K562 (cell line): ENCODE measurements around the gene CCSER1. TPM values are rescaled to one million over a fixed set of nuclear protein-coding genes. Genes with fewer than 3 reads are reported as not detected.
"Not testable (repeated sequence)": the region's sequence is repeated elsewhere in the genome, so short reads cannot be mapped to it uniquely, and the experiment has no call there.

Experiments
- ATAC-seq: fragments of 200-7000 bp; cut with Tn5 transposase; 3 replicates; pipeline ENCODE4 v1.9.1; 2020; ENCODE audit warnings: moderate library complexity
- BruUV-seq: library from RNA; stranded (reverse); fragments of 400-500 nt; replicated peaks from 2 replicates; lab custom pipeline; 2021; lab: Mats Ljungman, UMichigan
- CTCF ChIA-PET: fragments of 300-600 bp; formaldehyde crosslinking; extraction: SDS; loops from one replicate; lab custom pipeline; 2021; ENCODE audit warnings: low intra/inter-chr PET ratio; lab: Yijun Ruan, JAX
- POLR2A ChIA-PET: fragments of 300-600, 350-650 bp; sonication (Branson Sonifier 250); formaldehyde crosslinking; extraction: SDS; loops from one replicate; lab custom pipeline; 2021; ENCODE audit warnings: antibody characterized with exemption, inconsistent platforms; lab: Yijun Ruan, JAX
- DNase-seq, 4 experiments: peaks; one replicate each; pipeline versions ENCODE4 v3.0.0 to v3.0.0-alpha.2; 2011 to 2018; ENCODE audit warnings: low spot score in 3 of 4, mixed read lengths in 3 of 4; ENCODE audit errors: extremely low read depth in 1 of 4
- FAIRE-seq: peaks from 2 replicates; lab custom pipeline; 2011; peaks lifted over from hg19 to GRCh38; lab: Jason Lieb, UNC
- H2AFZ ChIP-seq: 2 replicates; pipeline ENCODE4 v1.6.0; 2011; ENCODE audit warnings: low read depth, low read length, control low read depth, inconsistent platforms
- H3K27ac ChIP-seq: fragments of 200-600 bp; 3 replicates; pipeline ENCODE4 v1.8.0; 2011; ENCODE audit warnings: low read depth, mild to moderate bottlenecking, control low read depth, inconsistent platforms, low read length, moderate library complexity, mixed read lengths; ENCODE audit errors: extremely low read depth
- H3K27me3 ChIP-seq, 2 experiments: fragments of 300-600 bp in 1 of 2; 2 replicates in 1 of 2; 3 replicates in 1 of 2; pipeline versions ENCODE4 v1.6.0 to v1.8.0; 2011; ENCODE audit warnings: inconsistent platforms in 2 of 2, low read length in 2 of 2, mild to moderate bottlenecking in 1 of 2, mixed read lengths in 1 of 2, moderate library complexity in 1 of 2; ENCODE audit not compliant: control insufficient read depth in 2 of 2, insufficient read depth in 2 of 2
- H3K36me3 ChIP-seq: fragments of 300-600 bp; 3 replicates; pipeline ENCODE4 v1.8.0; 2011; ENCODE audit warnings: mild to moderate bottlenecking, low read length, inconsistent platforms; ENCODE audit not compliant: control insufficient read depth, insufficient read depth
- H3K4me1 ChIP-seq, 2 experiments: fragments of 200-600 bp in 1 of 2; replicated peaks in 1 of 2; 2 replicates in 1 of 2; 3 replicates in 1 of 2; pipeline versions ENCODE4 v1.5.1 to v1.8.0; 2011; ENCODE audit warnings: inconsistent platforms in 2 of 2, low read length in 2 of 2, mild to moderate bottlenecking in 1 of 2, mixed read lengths in 1 of 2, moderate library complexity in 1 of 2; ENCODE audit not compliant: control insufficient read depth in 2 of 2, insufficient read depth in 2 of 2
- H3K4me2 ChIP-seq: 2 replicates; pipeline ENCODE4 v1.6.1; 2011; ENCODE audit warnings: low read length, control low read depth, inconsistent platforms, mixed read lengths; ENCODE audit not compliant: insufficient read depth
- H3K4me3 ChIP-seq: fragments of 200-600 bp; sonication (generic), shearing (Covaris generic); 2 replicates; pipeline ENCODE4 v1.5.1; 2016; ENCODE audit warnings: control low read depth, inconsistent platforms
- H3K79me2 ChIP-seq: fragments of 200-600 bp; 3 replicates; pipeline ENCODE4 v1.8.0; 2011; ENCODE audit warnings: low read length, inconsistent platforms; ENCODE audit not compliant: control insufficient read depth, insufficient read depth
- H3K9ac ChIP-seq, 2 experiments: 2 replicates each; pipeline versions ENCODE4 v1.6.0 to v1.6.1; 2011; ENCODE audit warnings: low read depth in 2 of 2, low read length in 2 of 2, control low read depth in 1 of 2, inconsistent platforms in 1 of 2, mild to moderate bottlenecking in 1 of 2, mixed read lengths in 1 of 2; ENCODE audit not compliant: insufficient read depth in 1 of 2
- H3K9me1 ChIP-seq: one replicate; pipeline ENCODE4 v1.6.0; 2011; ENCODE audit warnings: inconsistent platforms, mild to moderate bottlenecking, low read length, moderate library complexity; ENCODE audit not compliant: control insufficient read depth, insufficient read depth
- H3K9me3 ChIP-seq: replicated peaks from 2 replicates; pipeline ENCODE4 v1.5.1; 2011; ENCODE audit warnings: low read depth, low read length, inconsistent platforms; ENCODE audit not compliant: control insufficient read depth, insufficient read depth
- H4K20me1 ChIP-seq: replicated peaks from 2 replicates; pipeline ENCODE4 v1.6.1; 2011; ENCODE audit warnings: low read length, inconsistent platforms, mixed read lengths; ENCODE audit not compliant: control insufficient read depth, insufficient read depth
- MITF ChIP-seq: IDR thresholded peaks from 2 replicates; pipeline ENCODE4 v1.6.1; 2014; ENCODE audit warnings: antibody characterized with exemption
- MTA3 ChIP-seq: fragments of 450-650 bp; formaldehyde crosslinking; IDR thresholded peaks from 2 replicates; pipeline ENCODE4 v1.6.1; 2017; ENCODE audit warnings: mild to moderate bottlenecking, borderline replicate concordance
- SAFB2 ChIP-seq: fragments of 200-400 bp; formaldehyde crosslinking; IDR thresholded peaks from 2 replicates; pipeline ENCODE4 v1.6.1; 2018; ENCODE audit warnings: borderline replicate concordance, low read length, low read depth, moderate library complexity; ENCODE audit not compliant: severe bottlenecking
- ZNF277 ChIP-seq: fragments of 250-450 bp; sonication (Bioruptor Pico); IDR thresholded peaks from 2 replicates; pipeline ENCODE4 v1.8.0; 2022; ENCODE audit warnings: inconsistent platforms, mild to moderate bottlenecking, moderate library complexity, borderline replicate concordance
- ZNF318 ChIP-seq, 2 experiments: fragments of 450-650 bp; IDR thresholded peaks; 2 replicates each; pipeline ENCODE4 v1.6.1; 2016; ENCODE audit warnings: mild to moderate bottlenecking in 2 of 2, borderline replicate concordance in 1 of 2, low read depth in 1 of 2, moderate library complexity in 1 of 2
- whole genome bisulfite sequencing: fragments of 100-300 bp; shearing (Covaris generic); methylation state at CpG from one replicate; pipeline ENCODE4 v1.1.6; 2016; ENCODE audit warnings: low coverage, mixed read lengths; ENCODE audit not compliant: insufficient coverage; ENCODE audit errors: missing lambda C conversion rate; 5-methylcytosine and 5-hydroxymethylcytosine counted together
- in situ Hi-C: fragments of 300-500 bp; cut with MboI; formaldehyde crosslinking; loops from 4 replicates; pipeline ENCODE4 v1.15.0; 2018; ENCODE audit warnings: inconsistent platforms, mixed read lengths
- intact Hi-C: fragments of 100-400 bp; cut with micrococcal nuclease; formaldehyde crosslinking; loops from 2 replicates; pipeline ENCODE4 v1.14.2; 2022
- polyA plus RNA-seq, 8 experiments: library from polyadenylated mRNA; depleted of rRNA in 4 of 8; stranded (reverse) in 5 of 8; unstranded in 3 of 8; fragments of >200 nt; fragmentation: Nextera tagmentation in 2 of 8; fragmentation: Illumina TruSeq in 1 of 8; extraction: Ambion mirVana in 2 of 8; extraction: Trizol in 1 of 8; gene quantifications; 2 replicates each; pipeline versions ENCODE4 v1.2.1 to v1.2.3, GENCODE V29; 2011 to 2014; ENCODE audit warnings: inconsistent platforms in 1 of 8, missing spikeins in 1 of 8
- total RNA-seq, 7 experiments: library from RNA; depleted of rRNA in 6 of 7; stranded (reverse); fragments of >200 nt in 6 of 7; fragmentation: Illumina TruSeq in 2 of 7; extraction: Trizol in 2 of 7; gene quantifications; 2 replicates each; pipeline versions ENCODE4 v1.2.1 to v1.2.3, GENCODE V29; 2011 to 2021; ENCODE audit warnings: low replicate concordance in 1 of 7

CCSER1 gene
- total and polyA plus RNA-seq, 9 of the 15 experiments (the other 6 are each of a cell fraction or from before 2014, with no cell fraction given), result not detected

GRCh38 chr4:91267543-91267942 lies 1140.3 kb downstream of the CCSER1 start (continued):
- no peak for TF ChIP-seq ZNF318 (IDR thresholded peaks at IDR 0.05; ENCODE audit: borderline replicate concordance in 1 of 2, low read depth in 1 of 2)
- no peak for TF ChIP-seq MTA3
- TF ChIP-seq ZNF277 (CRISPR knock-in tag), result no peak
- TF ChIP-seq MITF, result no peak
- no peak for TF ChIP-seq SAFB2

GRCh38 chr4:91268481-91268880 lies 1141.3 kb downstream of the CCSER1 start:
- H3K79me2 ChIP-seq, H3K27ac ChIP-seq, FAIRE-seq, CTCF ChIA-PET, H3K4me1 ChIP-seq, H3K27me3 ChIP-seq, H3K4me2 ChIP-seq, POLR2A ChIA-PET, H4K20me1 ChIP-seq, H3K9me1 ChIP-seq, ATAC-seq, H3K36me3 ChIP-seq, H3K9me3 ChIP-seq, in situ Hi-C loops, H2AFZ ChIP-seq, DNase-seq, BruUV-seq, intact Hi-C loops, H3K9ac ChIP-seq, H3K4me3 ChIP-seq: not testable (repeated sequence)
- WGBS, result 3% methylated on average over 4 of the region's 4 CpGs
